ENCODE results near the gene OR5AN1.
"Not testable (repeated sequence)": the region's sequence is repeated elsewhere in the genome, so short reads cannot be mapped to it uniquely, and the experiment has no call there.

OR5AN1 gene

DNA sequence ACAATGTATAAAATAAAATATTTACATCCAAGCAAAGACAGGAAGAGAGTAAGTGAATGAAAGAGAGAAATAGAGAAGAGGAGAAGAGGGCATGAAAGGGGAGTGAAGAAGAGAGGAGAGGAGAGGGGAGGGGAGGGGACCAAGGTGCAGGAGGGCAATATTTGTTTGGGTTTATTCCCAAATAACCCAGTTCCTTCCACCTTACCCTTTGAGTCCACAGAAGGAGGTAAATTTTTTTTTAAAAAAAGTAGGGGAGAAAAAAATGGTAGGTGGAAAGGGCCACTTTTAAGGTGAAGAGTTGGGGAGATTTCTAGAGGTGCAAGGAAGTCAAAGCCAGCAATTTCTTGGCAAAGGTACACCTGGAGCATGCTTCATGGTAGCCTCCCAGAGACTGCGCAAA, 2.1 kb upstream of the OR5AN1 start:
- H3K36me3 Mint-ChIP-seq (ENCODE audit: low read depth), result no peaks in the 10 kb centered on the region
- no peak overlapping the region for H3K27ac Mint-ChIP-seq
- H3K9me3 Mint-ChIP-seq, result peaks cover 22% of the 10 kb centered on the region
- DNase-seq, result no peak
- no peak overlapping the region for H3K4me3 Mint-ChIP-seq
- H3K4me1 Mint-ChIP-seq, result no peaks in the 10 kb centered on the region
- TF ChIP-seq, protein P1, sequence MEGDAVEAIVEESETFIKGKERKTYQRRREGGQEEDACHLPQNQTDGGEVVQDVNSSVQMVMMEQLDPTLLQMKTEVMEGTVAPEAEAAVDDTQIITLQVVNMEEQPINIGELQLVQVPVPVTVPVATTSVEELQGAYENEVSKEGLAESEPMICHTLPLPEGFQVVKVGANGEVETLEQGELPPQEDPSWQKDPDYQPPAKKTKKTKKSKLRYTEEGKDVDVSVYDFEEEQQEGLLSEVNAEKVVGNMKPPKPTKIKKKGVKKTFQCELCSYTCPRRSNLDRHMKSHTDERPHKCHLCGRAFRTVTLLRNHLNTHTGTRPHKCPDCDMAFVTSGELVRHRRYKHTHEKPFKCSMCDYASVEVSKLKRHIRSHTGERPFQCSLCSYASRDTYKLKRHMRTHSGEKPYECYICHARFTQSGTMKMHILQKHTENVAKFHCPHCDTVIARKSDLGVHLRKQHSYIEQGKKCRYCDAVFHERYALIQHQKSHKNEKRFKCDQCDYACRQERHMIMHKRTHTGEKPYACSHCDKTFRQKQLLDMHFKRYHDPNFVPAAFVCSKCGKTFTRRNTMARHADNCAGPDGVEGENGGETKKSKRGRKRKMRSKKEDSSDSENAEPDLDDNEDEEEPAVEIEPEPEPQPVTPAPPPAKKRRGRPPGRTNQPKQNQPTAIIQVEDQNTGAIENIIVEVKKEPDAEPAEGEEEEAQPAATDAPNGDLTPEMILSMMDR (IDR thresholded peaks at IDR 0.05), result no peak
- H3K27me3 Mint-ChIP-seq (ENCODE audit: low read depth, poor library complexity), result peaks cover 5% of the 10 kb centered on the region

DNA sequence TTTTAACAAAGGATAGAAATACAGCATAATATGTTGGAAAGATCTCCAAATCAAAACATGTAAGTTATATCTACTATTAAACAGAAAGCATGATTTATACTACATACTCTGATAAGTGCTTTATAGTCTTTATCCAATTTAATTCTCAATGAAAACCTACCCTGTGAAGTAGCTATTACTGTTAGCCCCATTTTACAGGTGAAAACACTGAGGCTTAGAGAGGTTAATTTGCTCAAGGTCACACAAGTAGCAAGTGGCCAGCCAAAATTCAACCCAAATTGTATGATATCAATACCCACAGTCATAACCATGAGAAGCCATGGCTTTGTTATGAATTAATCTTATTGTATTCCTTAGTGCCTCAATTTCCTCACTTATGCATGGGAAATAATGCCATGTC, 675 bp upstream of the OR5AN1 start:
- Mint-ChIP-seq H3K36me3 (ENCODE audit: low read depth) (no peaks in the 10 kb centered on the region), H3K4me3 (no peak overlapping the region), H3K27ac (no peak overlapping the region), H3K4me1 (no peaks in the 10 kb centered on the region), H3K27me3 (ENCODE audit: low read depth, poor library complexity) (peaks cover 5% of the 10 kb centered on the region), H3K9me3 (peaks cover 7% of the 10 kb centered on the region)
- TF ChIP-seq, protein P1 (IDR thresholded peaks at IDR 0.05), result no peak
- no peak for DNase-seq

DNA sequence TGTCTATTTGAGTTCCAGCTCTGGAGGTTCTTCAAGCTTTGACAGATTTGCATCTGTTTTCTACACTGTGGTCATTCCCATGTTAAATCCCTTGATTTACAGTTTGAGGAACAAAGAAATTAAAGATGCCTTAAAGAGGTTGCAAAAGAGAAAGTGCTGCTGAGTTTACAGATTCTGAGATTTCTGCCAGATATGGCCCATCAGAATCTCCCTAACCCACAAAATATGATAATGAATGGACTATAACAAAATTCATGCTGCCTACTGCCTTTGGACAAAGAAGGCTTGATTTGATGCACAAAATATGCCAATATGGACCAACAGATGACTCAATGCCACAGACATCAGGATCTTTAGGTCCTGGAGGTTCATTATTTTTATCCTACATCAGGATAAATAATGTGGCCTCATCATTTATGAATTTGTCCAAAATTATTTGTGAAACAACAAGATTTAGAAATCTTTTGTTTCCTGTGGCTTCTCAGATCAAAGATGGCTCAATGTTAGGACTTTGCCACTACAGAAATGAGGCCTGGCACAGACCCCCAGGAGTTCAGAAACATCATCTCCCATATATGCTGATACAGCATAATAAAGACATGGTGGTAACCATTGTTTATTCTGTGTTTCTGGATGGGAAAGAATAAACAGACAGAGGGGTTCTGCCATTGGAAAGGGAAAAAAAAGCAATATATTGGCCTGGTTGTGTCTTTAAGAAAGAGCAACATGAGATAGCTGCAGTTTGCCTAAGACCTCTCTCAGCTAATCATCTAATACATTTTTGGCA, 6.7 kb downstream of the OR5AN1 start:
- Mint-ChIP-seq H3K9me3 (peaks cover 13% of the 10 kb centered on the region), H3K27me3 (ENCODE audit: low read depth, poor library complexity) (no peaks in the 10 kb centered on the region), H3K36me3 (ENCODE audit: low read depth) (no peaks in the 10 kb centered on the region), H3K4me1 (peaks cover 4% of the 10 kb centered on the region), H3K4me3 (no peak overlapping the region), H3K27ac (no peak overlapping the region)
- TF ChIP-seq, protein P1 (IDR thresholded peaks at IDR 0.05), result no peak
- no peak for DNase-seq

DNA sequence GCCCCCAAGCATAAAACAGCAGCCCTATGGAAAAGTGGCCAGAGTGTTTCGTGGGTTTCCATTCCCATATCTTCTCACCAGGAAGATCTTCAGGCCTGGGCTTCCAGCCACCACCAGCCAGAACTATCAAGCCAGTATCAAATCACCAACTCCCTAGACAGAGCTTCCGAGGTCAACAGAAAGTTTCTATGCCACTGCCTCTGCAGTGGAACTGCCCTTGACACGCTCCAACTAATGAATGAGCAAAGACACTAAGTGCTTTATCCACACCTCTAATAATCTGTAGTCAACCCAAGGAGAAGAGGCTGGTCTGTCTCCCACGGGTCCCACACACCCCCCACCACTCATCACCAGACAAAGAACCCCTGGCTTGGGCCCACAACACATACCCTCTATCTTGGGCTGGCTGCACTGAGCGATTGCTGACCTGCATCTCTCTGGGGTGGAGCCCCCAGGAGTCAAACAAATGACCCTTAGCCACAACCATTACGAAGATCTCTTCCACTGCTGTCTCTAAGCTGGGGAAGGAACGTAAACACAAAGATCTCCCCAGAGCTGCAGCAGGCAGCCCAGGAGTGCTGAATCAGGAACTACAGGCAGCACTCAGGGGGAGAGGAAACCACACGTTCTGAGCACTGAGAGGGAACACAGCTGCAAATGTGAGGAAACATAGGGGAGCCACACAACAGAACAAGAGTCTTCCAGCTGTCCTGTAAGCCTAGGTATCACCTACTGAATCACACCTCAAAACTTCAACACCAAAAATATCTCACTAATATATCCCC, 9.7 kb downstream of the OR5AN1 start:
- Mint-ChIP-seq H3K27me3 (ENCODE audit: low read depth, poor library complexity) (peaks cover under 1% of the 10 kb centered on the region), H3K27ac (peak overlapping the region; percentile 90), H3K36me3 (ENCODE audit: low read depth) (no peaks in the 10 kb centered on the region), H3K9me3 (peaks cover 31% of the 10 kb centered on the region), H3K4me1 (peaks cover 4% of the 10 kb centered on the region), H3K4me3 (no peak overlapping the region)
- TF ChIP-seq, protein P1 (IDR thresholded peaks at IDR 0.05), result no peak
- no peak for DNase-seq

DNA sequence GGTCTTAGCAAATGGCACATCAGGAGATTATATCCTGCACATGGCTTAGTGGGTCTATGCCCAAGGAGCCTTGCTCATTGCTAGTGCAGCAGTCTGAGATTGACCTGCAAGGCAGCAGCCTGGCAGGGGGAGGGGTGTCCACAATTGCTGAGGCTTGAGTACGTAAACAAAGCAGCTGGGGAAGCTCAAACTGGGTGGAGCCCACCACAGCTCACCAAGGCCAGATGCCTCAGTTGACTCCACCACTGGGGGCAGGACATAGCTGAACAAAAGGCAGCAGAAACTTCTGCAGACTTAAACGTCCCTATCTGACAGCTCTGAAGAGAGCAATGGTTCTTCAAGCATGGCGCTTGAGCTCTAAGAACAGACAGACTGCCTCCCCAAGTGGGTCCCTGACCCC, 13.6 kb downstream of the OR5AN1 start:
- not testable (repeated sequence) for H3K4me3 Mint-ChIP-seq; DNase-seq; H3K27ac Mint-ChIP-seq; H3K27me3 Mint-ChIP-seq (ENCODE audit: low read depth, poor library complexity); H3K4me1 Mint-ChIP-seq; H3K36me3 Mint-ChIP-seq (ENCODE audit: low read depth)
- H3K9me3 Mint-ChIP-seq, result peaks cover 37% of the 10 kb centered on the region

DNA sequence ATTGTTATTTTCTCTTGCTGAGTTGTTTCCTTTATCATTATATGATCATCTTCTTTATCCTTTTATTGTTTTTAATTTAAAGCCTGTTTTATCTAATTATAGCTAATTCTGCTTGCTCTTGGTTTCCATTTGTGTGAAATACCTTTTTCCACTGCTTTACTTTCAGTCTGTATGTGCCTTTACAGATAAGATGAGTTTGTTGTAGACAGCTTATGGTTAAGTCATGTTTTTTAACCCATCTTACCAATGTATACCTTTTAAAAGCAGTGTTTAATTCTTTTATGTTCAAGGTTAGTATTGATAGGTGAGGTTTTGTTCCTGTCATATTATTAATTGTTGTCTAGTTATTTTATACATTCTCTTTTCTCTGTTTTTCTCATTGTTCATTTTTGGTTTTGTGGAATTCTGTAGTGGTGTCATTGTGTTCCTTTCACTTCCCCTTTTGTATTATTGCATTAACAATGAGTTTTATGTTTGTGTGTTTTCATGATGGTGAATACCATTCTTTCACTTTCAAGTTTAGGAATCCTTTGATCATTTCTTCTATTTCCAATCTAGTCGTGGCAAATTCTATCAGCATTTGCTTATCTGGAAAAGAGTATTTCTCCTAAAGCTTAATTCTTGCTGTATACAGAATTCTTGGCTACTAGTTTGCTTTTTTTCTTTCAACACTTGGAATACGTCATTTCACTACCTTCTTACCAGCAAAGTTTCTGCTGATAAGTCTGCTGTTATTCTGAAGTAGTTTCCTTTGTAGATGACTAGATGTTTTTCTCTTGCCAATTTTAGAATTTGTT, 21.8 kb downstream of the OR5AN1 start:
- no peaks in the 10 kb centered on the region for H3K36me3 Mint-ChIP-seq (ENCODE audit: low read depth)
- H3K27me3 Mint-ChIP-seq (ENCODE audit: low read depth, poor library complexity), result no peaks in the 10 kb centered on the region
- peaks cover 15% of the 10 kb centered on the region for H3K9me3 Mint-ChIP-seq
- H3K27ac Mint-ChIP-seq, result no peak overlapping the region
- TF ChIP-seq, protein P1 (IDR thresholded peaks at IDR 0.05), result no peak
- DNase-seq, result no peak
- no peak overlapping the region for H3K4me3 Mint-ChIP-seq
- H3K4me1 Mint-ChIP-seq, result no peaks in the 10 kb centered on the region

All from nephron progenitor cell (in vitro differentiated cells).